ACC112 (cell line): ENCODE measurements around the gene STAT5A.
A peak's percentile ranks its signal among the peaks of the same experiment; 100 is the strongest.
"Not testable (repeated sequence)": the region's sequence is repeated elsewhere in the genome, so short reads cannot be mapped to it uniquely, and the experiment has no call there.

Experiments used
- H2AFZ ChIP-seq: fragments of 200-600 bp; sonication (generic); one replicate; pipeline ENCODE4 v1.6.0; 2017; ENCODE audit warnings: antibody characterized with exemption, low read length; ENCODE audit not compliant: unreplicated experiment
- H3K27ac ChIP-seq: fragments of 200-600 bp; sonication (generic); 2 replicates; pipeline ENCODE4 v1.5.1; 2014; ENCODE audit warnings: low read depth, mild to moderate bottlenecking, antibody characterized with exemption, low read length, moderate library complexity
- H3K27me3 ChIP-seq: fragments of 200-600 bp; sonication (generic); 2 replicates; pipeline ENCODE4 v1.6.1; 2014; ENCODE audit warnings: mild to moderate bottlenecking, antibody characterized with exemption, low read length, moderate library complexity, mixed read lengths; ENCODE audit not compliant: insufficient read depth
- H3K36me3 ChIP-seq: fragments of 200-600 bp; sonication (generic); 2 replicates; pipeline ENCODE4 v1.6.1; 2016; ENCODE audit warnings: mild to moderate bottlenecking, antibody characterized with exemption, low read length, moderate library complexity, mixed read lengths; ENCODE audit not compliant: insufficient read depth
- H3K4me1 ChIP-seq: fragments of 200-600 bp; sonication (generic); one replicate; pipeline ENCODE4 v1.6.1; 2016; ENCODE audit warnings: low read length, mixed read lengths; ENCODE audit not compliant: insufficient read depth, unreplicated experiment, control insufficient read depth
- H3K4me3 ChIP-seq: fragments of 200-600 bp; sonication (generic); 2 replicates; pipeline ENCODE4 v1.5.1; 2014; ENCODE audit warnings: mild to moderate bottlenecking, low read depth, low read length
- H3K79me2 ChIP-seq: fragments of 200-600 bp; sonication (generic); one replicate; pipeline ENCODE4 v1.6.0; 2016; ENCODE audit warnings: low read length; ENCODE audit not compliant: control insufficient read depth, unreplicated experiment, insufficient read depth

Gene STAT5A

DNA sequence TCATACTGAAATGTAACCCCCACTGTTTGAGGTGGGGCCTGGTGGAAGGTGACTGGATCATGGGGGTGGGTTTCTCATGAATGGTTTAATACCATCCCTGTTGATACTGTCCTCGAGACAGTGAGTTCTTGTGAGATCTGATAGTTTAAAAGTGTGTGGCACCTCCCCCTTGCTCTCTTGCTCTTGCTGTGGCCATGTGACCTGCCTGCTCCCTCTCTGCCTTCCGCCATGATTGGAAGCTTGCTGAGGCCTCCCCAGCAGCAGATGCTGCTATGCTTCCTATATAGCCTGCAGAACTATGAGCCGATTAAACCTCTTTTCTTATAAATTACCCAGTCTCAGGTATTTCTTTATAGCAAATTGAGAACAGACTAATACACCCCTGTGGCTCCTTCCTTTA, 59.3 kb downstream of the STAT5A start:
- peak overlapping the region; percentile 78 for H3K27ac ChIP-seq
- H3K4me1 ChIP-seq = peaks cover 30% of the 10 kb centered on the region
- H2AFZ ChIP-seq = no peak overlapping the region
- H3K36me3 ChIP-seq = peaks cover 17% of the 10 kb centered on the region
- no peak overlapping the region for H3K4me3 ChIP-seq
- H3K27me3 ChIP-seq = no peaks in the 10 kb centered on the region
- peaks cover 47% of the 10 kb centered on the region for H3K79me2 ChIP-seq

DNA sequence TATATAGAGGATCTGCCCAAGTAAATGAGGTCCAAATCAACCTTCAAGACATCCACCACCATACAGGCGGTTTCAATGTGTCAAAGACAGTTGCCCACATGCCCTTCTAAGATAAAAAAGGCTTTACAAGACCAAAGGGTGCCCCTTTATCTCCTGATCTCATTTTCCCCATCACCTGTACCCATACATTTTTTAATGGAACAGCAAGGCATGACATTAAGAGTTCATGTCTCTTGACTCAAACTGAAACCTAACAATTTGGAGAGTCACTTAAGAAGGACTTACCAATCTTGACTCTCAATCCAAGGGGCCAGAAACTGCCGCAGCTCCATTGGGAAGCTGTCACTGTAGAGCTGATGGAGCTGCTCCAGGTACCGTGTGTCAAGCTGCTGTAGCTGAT, 59.8 kb downstream of the STAT5A start:
- Histone ChIP-seq H2AFZ (no peak overlapping the region), H3K27me3 (no peaks in the 10 kb centered on the region), H3K79me2 (peaks cover 48% of the 10 kb centered on the region), H3K4me1 (peaks cover 25% of the 10 kb centered on the region), H3K36me3 (peaks cover 17% of the 10 kb centered on the region), H3K27ac (peak overlapping the region; percentile 78), H3K4me3 (no peak overlapping the region)

DNA sequence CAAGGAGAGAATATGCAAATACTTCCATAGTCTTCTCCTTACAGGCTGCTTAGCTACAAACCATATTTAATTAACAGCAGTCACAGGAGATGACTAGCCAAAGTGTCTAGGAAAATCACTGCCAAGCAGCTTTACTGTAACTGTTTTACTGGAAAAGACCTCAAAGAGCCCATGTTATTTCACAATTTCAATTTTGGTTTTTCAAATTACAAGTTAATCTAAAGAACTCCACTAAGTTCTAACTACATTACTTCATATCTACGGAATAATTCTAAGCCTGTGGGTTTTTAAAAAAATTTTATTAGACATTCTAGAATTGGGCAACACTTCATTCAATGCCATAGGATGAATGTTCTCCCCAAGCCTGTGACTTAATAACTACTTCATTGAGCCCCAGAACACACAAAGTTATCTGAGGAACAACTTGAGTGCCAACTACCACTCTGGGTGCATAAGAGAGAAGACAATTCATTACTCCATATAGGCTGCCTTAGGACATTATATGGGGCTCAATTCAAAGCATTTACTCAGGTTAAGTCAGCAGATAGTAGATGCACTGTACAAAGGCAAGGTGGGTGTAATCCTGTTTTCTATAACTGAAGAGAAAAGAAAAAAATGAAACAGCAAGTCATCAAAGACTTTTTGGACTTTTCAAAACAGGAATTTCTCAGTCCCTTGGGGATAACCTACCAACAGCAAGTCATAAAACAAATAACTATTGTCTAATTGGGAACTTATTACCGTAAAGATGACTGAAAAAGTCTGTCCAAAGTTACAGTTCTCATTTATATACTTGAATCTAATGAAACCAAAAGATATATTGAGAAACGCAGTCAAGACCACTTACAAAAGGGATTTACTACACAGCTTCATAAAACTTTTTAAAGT, 66.9 kb downstream of the STAT5A start:
- no peaks in the 10 kb centered on the region for H3K36me3 ChIP-seq
- H3K4me3 ChIP-seq = peak overlapping the region; percentile 29; the same call in 1 of the 2 replicates
- peak overlapping the region; percentile 58 for H3K27ac ChIP-seq
- peaks cover 66% of the 10 kb centered on the region for H3K79me2 ChIP-seq
- H3K27me3 ChIP-seq = no peaks in the 10 kb centered on the region
- no peak overlapping the region for H2AFZ ChIP-seq
- peaks cover 17% of the 10 kb centered on the region for H3K4me1 ChIP-seq

DNA sequence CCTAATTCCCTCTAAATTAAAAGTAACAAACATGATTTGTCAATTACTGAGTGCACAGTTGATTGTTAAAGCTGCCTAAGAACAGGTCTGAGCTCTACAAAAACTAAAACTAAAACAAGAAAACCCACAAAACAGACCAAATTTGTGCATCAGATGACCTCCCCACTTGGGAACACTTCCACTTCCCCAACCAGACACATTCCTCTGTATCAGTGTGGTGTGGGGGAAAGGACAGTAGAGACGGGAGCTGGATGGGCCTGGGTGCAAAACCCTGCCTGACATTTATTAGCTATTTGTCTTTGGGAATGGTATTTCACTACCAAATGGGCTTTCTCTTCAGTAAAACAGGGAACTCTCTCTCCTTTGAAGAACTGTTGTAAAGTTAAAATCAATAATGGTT, 70.1 kb downstream of the STAT5A start:
- no peaks in the 10 kb centered on the region for H3K27me3 ChIP-seq
- H3K36me3 ChIP-seq = no peaks in the 10 kb centered on the region
- H2AFZ ChIP-seq = no peak overlapping the region
- peaks cover 41% of the 10 kb centered on the region for H3K4me1 ChIP-seq
- H3K4me3 ChIP-seq = no peak overlapping the region
- peaks cover 74% of the 10 kb centered on the region for H3K79me2 ChIP-seq
- no peak overlapping the region for H3K27ac ChIP-seq

DNA sequence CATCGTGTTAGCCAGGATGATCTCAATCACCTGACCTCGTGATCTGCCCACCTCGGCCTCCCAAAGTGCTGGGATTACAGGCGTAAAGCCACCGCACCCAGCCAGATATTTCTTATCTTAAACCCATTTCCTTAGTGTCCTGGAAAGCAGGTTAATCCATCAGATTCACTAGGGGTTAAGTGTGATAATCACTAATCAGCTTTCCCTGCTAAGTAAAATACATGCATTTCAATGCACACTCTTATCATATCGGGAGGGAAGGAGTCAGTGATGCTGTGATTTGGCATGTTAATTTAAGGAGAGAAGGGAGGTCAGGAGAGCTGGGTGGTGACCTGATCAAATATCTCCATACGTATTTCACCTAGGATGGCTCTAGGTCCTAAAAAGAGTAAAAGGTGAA, 70.8 kb downstream of the STAT5A start:
- no peak overlapping the region for H3K4me3 ChIP-seq
- H3K27ac ChIP-seq = no peak overlapping the region
- peaks cover 74% of the 10 kb centered on the region for H3K79me2 ChIP-seq
- H3K27me3 ChIP-seq = no peaks in the 10 kb centered on the region
- no peak overlapping the region for H2AFZ ChIP-seq
- no peaks in the 10 kb centered on the region for H3K36me3 ChIP-seq
- H3K4me1 ChIP-seq = peaks cover 48% of the 10 kb centered on the region

DNA sequence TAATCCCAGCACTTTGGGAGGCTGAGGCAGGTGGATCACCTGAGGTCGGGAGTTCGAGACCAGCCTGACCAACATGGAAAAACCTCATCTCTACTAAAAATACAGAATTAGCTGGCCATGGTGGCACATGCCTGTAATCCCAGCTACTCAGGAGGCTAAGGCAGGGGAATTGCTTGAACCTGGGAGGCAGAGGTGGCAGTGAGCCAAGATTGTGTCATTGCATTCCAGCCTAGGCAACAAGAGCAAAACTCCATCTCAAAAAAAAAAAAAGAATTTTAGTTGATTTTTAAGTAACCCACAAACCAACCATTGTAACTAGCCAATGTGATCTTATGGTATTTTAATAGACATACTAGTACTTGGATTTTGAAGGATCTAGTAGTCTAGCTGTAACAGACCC, 72.1 kb downstream of the STAT5A start:
- peaks cover 52% of the 10 kb centered on the region for H3K4me1 ChIP-seq
- not testable (repeated sequence) for H3K27ac ChIP-seq, H3K4me3 ChIP-seq, H3K27me3 ChIP-seq, H2AFZ ChIP-seq, H3K36me3 ChIP-seq
- peaks cover 78% of the 10 kb centered on the region for H3K79me2 ChIP-seq
